Keratinocyte (primary cell): Measurements from ENCODE around the gene TTYH2.

Source experiments
- EZH2 ChIP-seq: IDR thresholded peaks from one replicate; pipeline ENCODE4 v1.6.1; 2012; ENCODE audit warnings: inconsistent platforms, mild to moderate bottlenecking, low read length, moderate library complexity
- TF ChIP-seq, protein P1 (sequence below), 3 experiments: IDR thresholded peaks in 1 of 3; conservative IDR thresholded peaks in 1 of 3; optimal IDR thresholded peaks in 1 of 3; 2 replicates in 2 of 3; 3 replicates in 1 of 3; pipeline versions ENCODE3 to v1.5.1; 2011; ENCODE audit warnings: low read length in 3 of 3, mild to moderate bottlenecking in 3 of 3, moderate library complexity in 2 of 3, control low read depth in 1 of 3, inconsistent platforms in 1 of 3; ENCODE audit not compliant: insufficient read depth in 2 of 3; ENCODE audit errors: extremely low read depth in 1 of 3

DNA sequence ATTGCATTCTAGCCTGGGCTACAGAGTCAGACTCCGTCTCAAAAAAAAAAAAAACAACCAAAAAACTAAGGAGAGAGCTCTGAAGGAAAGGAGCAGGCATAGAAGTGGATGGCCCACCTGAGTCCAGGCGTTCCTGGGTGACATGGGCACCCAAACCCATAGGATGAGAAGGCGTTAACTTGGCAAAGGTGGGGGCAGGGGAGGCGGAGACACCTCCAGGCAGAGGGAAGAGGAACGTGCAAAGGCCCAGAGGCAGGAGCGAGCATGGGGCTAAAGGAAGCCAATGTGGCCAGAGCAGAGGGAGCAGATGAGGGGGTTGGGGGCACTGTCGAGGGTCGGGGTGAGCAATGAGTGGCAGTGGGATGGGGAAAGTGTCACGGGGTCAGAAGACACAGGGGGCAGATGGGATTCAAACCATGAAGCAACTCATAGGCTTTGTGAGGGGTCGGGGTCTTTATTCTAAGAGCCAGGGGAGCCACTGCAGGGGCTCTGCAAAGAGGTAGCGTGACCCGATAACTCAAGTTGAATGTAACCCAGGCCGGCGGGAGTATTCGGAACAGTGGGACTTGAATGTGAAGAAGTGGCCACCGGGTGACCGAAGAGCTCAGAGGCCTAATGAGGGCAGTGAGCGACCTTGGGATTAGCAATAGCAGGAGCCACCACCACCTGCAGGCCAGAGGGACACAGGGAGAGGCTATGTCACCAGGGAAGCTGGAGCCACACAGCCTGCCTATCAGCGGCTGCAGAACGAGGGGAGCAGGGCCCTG, 11.8 kb downstream of the TTYH2 start:
- TF ChIP-seq, protein P1, sequence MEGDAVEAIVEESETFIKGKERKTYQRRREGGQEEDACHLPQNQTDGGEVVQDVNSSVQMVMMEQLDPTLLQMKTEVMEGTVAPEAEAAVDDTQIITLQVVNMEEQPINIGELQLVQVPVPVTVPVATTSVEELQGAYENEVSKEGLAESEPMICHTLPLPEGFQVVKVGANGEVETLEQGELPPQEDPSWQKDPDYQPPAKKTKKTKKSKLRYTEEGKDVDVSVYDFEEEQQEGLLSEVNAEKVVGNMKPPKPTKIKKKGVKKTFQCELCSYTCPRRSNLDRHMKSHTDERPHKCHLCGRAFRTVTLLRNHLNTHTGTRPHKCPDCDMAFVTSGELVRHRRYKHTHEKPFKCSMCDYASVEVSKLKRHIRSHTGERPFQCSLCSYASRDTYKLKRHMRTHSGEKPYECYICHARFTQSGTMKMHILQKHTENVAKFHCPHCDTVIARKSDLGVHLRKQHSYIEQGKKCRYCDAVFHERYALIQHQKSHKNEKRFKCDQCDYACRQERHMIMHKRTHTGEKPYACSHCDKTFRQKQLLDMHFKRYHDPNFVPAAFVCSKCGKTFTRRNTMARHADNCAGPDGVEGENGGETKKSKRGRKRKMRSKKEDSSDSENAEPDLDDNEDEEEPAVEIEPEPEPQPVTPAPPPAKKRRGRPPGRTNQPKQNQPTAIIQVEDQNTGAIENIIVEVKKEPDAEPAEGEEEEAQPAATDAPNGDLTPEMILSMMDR (optimal IDR thresholded peaks at IDR 0.05 in 1 of 3, IDR thresholded peaks at IDR 0.05 in 1 of 3, conservative IDR thresholded peaks at IDR 0.05 in 1 of 3; ENCODE audit: extremely low read depth in 1 of 3, insufficient read depth in 2 of 3, low read length in 3 of 3): no peak
- TF ChIP-seq EZH2: no peak
